Neural cell (in vitro differentiated cells): Measurements from ENCODE around the gene UGT1A3. TPM values are rescaled to one million over a fixed set of nuclear protein-coding genes. Genes with fewer than 3 reads are reported as not detected.

ENCODE experiments used
- H2AFZ ChIP-seq: fragments of 200-600, 300-800 bp; sonication (generic), shearing (Covaris generic); 2 replicates; pipeline ENCODE4 v1.6.0; 2014; ENCODE audit warnings: low read depth, mild to moderate bottlenecking, antibody characterized with exemption, low read length, moderate library complexity
- H3F3A ChIP-seq: fragments of 200-600 bp; shearing (Covaris generic); 2 replicates; pipeline ENCODE4 v1.6.1; 2016; ENCODE audit warnings: mild to moderate bottlenecking, moderate library complexity, mixed read lengths, antibody characterized with exemption, low read length; ENCODE audit not compliant: insufficient read depth, poor library complexity, severe bottlenecking
- H3K27ac ChIP-seq: fragments of 200-600, 300-800 bp; sonication (generic), shearing (Covaris generic); 2 replicates; pipeline ENCODE4 v1.5.1; 2014; ENCODE audit warnings: mild to moderate bottlenecking, low read length, moderate library complexity
- H3K27me3 ChIP-seq: fragments of 300-800, 200-600 bp; sonication (generic), shearing (Covaris generic); 2 replicates; pipeline ENCODE4 v1.6.0; 2014; ENCODE audit warnings: mild to moderate bottlenecking, low read depth, low read length, moderate library complexity; ENCODE audit not compliant: insufficient read depth
- H3K36me3 ChIP-seq: fragments of 300-800, 200-600 bp; sonication (generic), shearing (Covaris generic); 2 replicates; pipeline ENCODE4 v1.5.1; 2014; ENCODE audit warnings: mild to moderate bottlenecking, antibody characterized with exemption, low read length, moderate library complexity; ENCODE audit not compliant: insufficient read depth
- H3K4me2 ChIP-seq: fragments of 300-800, 200-600 bp; sonication (generic), shearing (Covaris generic); 2 replicates; pipeline ENCODE4 v1.6.0; 2014; ENCODE audit warnings: mild to moderate bottlenecking, low read length
- H3K4me3 ChIP-seq: fragments of 300-800, 200-600 bp; sonication (generic), shearing (Covaris generic); 2 replicates; pipeline ENCODE4 v1.5.1; 2014; ENCODE audit warnings: mild to moderate bottlenecking, low read length, moderate library complexity
- H3K79me2 ChIP-seq: fragments of 200-600 bp; shearing (Covaris generic); replicated peaks from 2 replicates; pipeline ENCODE4 v1.6.0; 2014; ENCODE audit warnings: mild to moderate bottlenecking, low read length, moderate library complexity; ENCODE audit not compliant: insufficient read depth
- H3K9ac ChIP-seq: fragments of 300-800, 200-600 bp; sonication (generic), shearing (Covaris generic); 2 replicates; pipeline ENCODE4 v1.6.1; 2016; ENCODE audit warnings: mild to moderate bottlenecking, low read length, mixed read lengths
- H3K9me2 ChIP-seq: fragments of 200-600 bp; shearing (Covaris generic); 2 replicates; pipeline ENCODE4 v1.6.1; 2016; ENCODE audit warnings: mild to moderate bottlenecking, low read length, mixed read lengths; ENCODE audit not compliant: insufficient read depth
- H3K9me3 ChIP-seq: fragments of 200-600, 300-800 bp; sonication (generic), shearing (Covaris generic); 2 replicates; pipeline ENCODE4 v1.6.1; 2016; ENCODE audit warnings: mild to moderate bottlenecking, mixed run types, low read length, moderate library complexity, mixed read lengths
- H4K20me1 ChIP-seq: fragments of 200-600 bp; shearing (Covaris generic); 2 replicates; pipeline ENCODE4 v1.6.1; 2016; ENCODE audit warnings: mild to moderate bottlenecking, mixed run types; ENCODE audit not compliant: insufficient read depth
- EP300 ChIP-seq: fragments of 450-650 bp; conservative IDR thresholded peaks from 2 replicates; pipeline ENCODE4 v1.6.1; 2014; ENCODE audit warnings: antibody characterized with exemption, mild to moderate bottlenecking, moderate library complexity; ENCODE audit not compliant: poor library complexity, severe bottlenecking
- EZH2 ChIP-seq: fragments of 200-600, 300-800 bp; shearing (Covaris generic), sonication (generic); IDR thresholded peaks from 2 replicates; pipeline ENCODE4 v1.6.1; 2014; ENCODE audit warnings: antibody characterized with exemption, low read length, borderline replicate concordance, mild to moderate bottlenecking; ENCODE audit not compliant: insufficient read depth, poor library complexity, severe bottlenecking
- MXI1 ChIP-seq: fragments of 450-650 bp; conservative IDR thresholded peaks from 2 replicates; pipeline ENCODE4 v1.6.1; 2014; ENCODE audit warnings: antibody characterized with exemption, mild to moderate bottlenecking; ENCODE audit not compliant: poor library complexity, severe bottlenecking
- POLR2AphosphoS5 ChIP-seq: IDR thresholded peaks from 2 replicates; pipeline ENCODE4 v1.6.1; 2012
- RAD21 ChIP-seq: fragments of 450-650 bp; conservative IDR thresholded peaks from 2 replicates; pipeline ENCODE4 v1.6.1; 2014; ENCODE audit warnings: antibody characterized with exemption, mild to moderate bottlenecking, moderate library complexity
- SMC3 ChIP-seq: fragments of 450-650 bp; conservative IDR thresholded peaks from 2 replicates; pipeline ENCODE4 v1.6.1; 2014; ENCODE audit warnings: antibody characterized with exemption, mild to moderate bottlenecking, moderate library complexity; ENCODE audit not compliant: poor library complexity
- TAF1 ChIP-seq: IDR thresholded peaks from 2 replicates; pipeline ENCODE4 v1.6.1; 2012; ENCODE audit warnings: low read depth
- polyA plus RNA-seq: library from polyadenylated mRNA; depleted of rRNA; stranded (reverse); fragments of >200 nt; gene quantifications from 2 replicates; pipeline ENCODE4 v1.2.3, GENCODE V29; 2014
- TF ChIP-seq, protein P1 (sequence below): fragments of 450-650 bp; IDR thresholded peaks from 2 replicates; pipeline ENCODE4 v1.5.1; 2014; ENCODE audit warnings: antibody characterized with exemption, mild to moderate bottlenecking, moderate library complexity; ENCODE audit not compliant: poor library complexity, severe bottlenecking
- TF ChIP-seq, protein P2 (sequence below): IDR thresholded peaks from 2 replicates; pipeline ENCODE4 v1.6.1; 2012; ENCODE audit warnings: borderline replicate concordance

The UGT1A3 gene
- polyA plus RNA-seq, 1 donor from 2014 or later, result not detected

DNA sequence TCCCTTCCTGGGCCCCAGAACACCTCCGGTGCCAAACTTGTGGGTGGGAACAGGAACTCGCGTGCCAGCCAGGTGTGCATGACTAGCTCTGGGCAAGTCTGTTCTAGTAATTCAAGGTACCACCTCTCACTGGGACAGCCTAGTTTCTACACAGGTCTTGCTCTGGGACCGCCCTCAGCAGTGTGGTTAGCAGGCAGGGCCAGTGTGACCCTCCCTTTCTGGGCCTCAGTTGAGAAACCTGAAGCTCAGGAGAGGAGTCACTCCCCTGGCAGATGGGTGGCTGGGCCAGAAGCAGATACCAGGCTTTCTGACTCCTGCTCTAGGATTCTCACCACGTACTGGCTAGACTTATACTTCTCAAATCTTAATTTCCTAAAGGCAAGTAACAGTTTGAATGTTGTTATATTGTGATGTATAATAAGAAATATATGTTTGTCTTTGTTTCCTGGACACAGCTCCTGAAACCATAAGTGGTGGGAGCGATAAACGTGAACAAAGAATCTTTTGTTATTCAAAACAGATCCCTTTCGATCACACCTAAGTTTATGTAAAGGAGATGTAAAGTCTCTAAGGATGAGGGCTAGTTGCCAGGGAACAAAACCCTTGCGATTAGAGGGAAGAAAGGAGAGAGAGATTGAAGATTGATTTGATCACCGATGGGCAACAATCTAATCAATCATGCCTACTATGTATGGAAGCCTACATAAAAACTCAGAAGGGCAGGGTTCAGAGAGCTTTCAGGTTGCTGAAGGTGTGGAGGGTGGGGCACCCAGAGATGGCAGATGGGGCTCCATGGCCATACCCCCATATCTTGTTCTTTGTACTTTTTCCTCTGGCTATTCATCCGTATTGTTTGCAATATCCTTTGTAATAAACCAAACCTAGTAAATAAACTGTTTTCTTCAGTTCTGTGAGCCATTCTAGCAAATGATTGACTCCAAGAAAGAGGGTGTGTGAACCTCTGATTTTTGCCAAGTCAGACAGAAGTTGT, 37.1 kb upstream of the UGT1A3 start:
- Histone ChIP-seq H2AFZ (no peak overlapping the region), H3K36me3 (no peaks in the 10 kb centered on the region), H3K27ac (no peak overlapping the region), H3K9me2 (no peaks in the 10 kb centered on the region), H3K4me2 (no peak overlapping the region), H3K9me3 (no peaks in the 10 kb centered on the region), H3K79me2 (no peaks in the 10 kb centered on the region), H3K9ac (no peak overlapping the region), H3K4me3 (no peak overlapping the region), H3K27me3 (no peaks in the 10 kb centered on the region), H4K20me1 (no peaks in the 10 kb centered on the region), H3F3A (no peaks in the 10 kb centered on the region)
- no peak for TF ChIP-seq SMC3
- TF ChIP-seq, protein P1, sequence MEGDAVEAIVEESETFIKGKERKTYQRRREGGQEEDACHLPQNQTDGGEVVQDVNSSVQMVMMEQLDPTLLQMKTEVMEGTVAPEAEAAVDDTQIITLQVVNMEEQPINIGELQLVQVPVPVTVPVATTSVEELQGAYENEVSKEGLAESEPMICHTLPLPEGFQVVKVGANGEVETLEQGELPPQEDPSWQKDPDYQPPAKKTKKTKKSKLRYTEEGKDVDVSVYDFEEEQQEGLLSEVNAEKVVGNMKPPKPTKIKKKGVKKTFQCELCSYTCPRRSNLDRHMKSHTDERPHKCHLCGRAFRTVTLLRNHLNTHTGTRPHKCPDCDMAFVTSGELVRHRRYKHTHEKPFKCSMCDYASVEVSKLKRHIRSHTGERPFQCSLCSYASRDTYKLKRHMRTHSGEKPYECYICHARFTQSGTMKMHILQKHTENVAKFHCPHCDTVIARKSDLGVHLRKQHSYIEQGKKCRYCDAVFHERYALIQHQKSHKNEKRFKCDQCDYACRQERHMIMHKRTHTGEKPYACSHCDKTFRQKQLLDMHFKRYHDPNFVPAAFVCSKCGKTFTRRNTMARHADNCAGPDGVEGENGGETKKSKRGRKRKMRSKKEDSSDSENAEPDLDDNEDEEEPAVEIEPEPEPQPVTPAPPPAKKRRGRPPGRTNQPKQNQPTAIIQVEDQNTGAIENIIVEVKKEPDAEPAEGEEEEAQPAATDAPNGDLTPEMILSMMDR, result no peak
- TF ChIP-seq, protein P2, sequence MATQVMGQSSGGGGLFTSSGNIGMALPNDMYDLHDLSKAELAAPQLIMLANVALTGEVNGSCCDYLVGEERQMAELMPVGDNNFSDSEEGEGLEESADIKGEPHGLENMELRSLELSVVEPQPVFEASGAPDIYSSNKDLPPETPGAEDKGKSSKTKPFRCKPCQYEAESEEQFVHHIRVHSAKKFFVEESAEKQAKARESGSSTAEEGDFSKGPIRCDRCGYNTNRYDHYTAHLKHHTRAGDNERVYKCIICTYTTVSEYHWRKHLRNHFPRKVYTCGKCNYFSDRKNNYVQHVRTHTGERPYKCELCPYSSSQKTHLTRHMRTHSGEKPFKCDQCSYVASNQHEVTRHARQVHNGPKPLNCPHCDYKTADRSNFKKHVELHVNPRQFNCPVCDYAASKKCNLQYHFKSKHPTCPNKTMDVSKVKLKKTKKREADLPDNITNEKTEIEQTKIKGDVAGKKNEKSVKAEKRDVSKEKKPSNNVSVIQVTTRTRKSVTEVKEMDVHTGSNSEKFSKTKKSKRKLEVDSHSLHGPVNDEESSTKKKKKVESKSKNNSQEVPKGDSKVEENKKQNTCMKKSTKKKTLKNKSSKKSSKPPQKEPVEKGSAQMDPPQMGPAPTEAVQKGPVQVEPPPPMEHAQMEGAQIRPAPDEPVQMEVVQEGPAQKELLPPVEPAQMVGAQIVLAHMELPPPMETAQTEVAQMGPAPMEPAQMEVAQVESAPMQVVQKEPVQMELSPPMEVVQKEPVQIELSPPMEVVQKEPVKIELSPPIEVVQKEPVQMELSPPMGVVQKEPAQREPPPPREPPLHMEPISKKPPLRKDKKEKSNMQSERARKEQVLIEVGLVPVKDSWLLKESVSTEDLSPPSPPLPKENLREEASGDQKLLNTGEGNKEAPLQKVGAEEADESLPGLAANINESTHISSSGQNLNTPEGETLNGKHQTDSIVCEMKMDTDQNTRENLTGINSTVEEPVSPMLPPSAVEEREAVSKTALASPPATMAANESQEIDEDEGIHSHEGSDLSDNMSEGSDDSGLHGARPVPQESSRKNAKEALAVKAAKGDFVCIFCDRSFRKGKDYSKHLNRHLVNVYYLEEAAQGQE, result no peak
- no peak for TF ChIP-seq POLR2AphosphoS5
- TF ChIP-seq RAD21, result no peak
- no peak for TF ChIP-seq MXI1
- TF ChIP-seq EP300, result no peak
- no peak for TF ChIP-seq TAF1
- TF ChIP-seq EZH2, result no peak

DNA sequence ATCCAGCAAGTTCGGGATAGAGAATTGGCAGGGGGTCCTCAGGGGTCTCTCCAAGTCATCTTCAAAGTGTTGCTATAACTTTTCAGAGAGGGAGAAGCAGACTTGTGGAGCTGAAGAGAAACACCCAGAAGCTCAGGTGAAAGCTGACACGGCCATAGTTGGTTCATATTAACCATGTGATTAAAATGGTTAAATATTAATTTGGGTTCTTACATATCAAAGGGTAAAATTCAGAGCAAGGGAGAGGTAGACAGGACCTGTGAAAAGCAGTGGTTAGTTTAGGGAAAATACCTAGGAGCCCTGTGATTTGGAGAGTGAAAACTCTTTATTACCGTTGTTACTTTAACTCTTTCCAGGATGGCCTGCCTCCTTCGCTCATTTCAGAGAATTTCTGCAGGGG, 36.2 kb upstream of the UGT1A3 start, which contains the start of gene UGT1A6:
Gene UGT1A6, plus strand, starts transcription at position 243 of the 400 bp plus-strand sequence. Its CDS starts 115 bp downstream, at position 358.
- Histone ChIP-seq H3K4me2 (no peak within 1 kb of the TSS), H3K27ac (no peak within 1 kb of the TSS), H4K20me1 (no peaks in the 10 kb centered on the region), H3K27me3 (no peaks in the 10 kb centered on the region), H3K36me3 (no peaks in the 10 kb centered on the region), H3K79me2 (no peaks in the 10 kb centered on the region), H2AFZ (no peak within 1 kb of the TSS), H3F3A (no peaks in the 10 kb centered on the region), H3K9me2 (no peaks in the 10 kb centered on the region), H3K4me3 (no peak within 1 kb of the TSS), H3K9me3 (no peaks in the 10 kb centered on the region), H3K9ac (no peak within 1 kb of the TSS)
- TF ChIP-seq TAF1 (no peak), POLR2AphosphoS5 (no peak), EP300 (no peak), SMC3 (no peak), MXI1 (no peak), RAD21 (no peak), EZH2 (no peak)
- TF ChIP-seq, protein P2, result no peak
- TF ChIP-seq, protein P1, result no peak
